NOMO-1 treated with DMSO at 0.1 percent for 48 hours (cell line): ENCODE measurements around the gene ATP5MG.
A peak's percentile ranks its signal among the peaks of the same experiment; 100 is the strongest.
"Not testable (repeated sequence)": the region's sequence is repeated elsewhere in the genome, so short reads cannot be mapped to it uniquely, and the experiment has no call there.

Source experiments
- DNase-seq: peaks from one replicate; lab custom pipeline; 2025; ENCODE audit not compliant: unreplicated experiment; lab: John Stamatoyannopoulos, UW

ATP5MG gene

GRCh38 chr11:118406599-118407166 lies 5.3 kb downstream of the ATP5MG start:
- DNase-seq = no peak

- DNase-seq = no peak
Measured at GRCh38 chr11:118410055-118410745, 8.8 kb downstream of the ATP5MG start.

DNA sequence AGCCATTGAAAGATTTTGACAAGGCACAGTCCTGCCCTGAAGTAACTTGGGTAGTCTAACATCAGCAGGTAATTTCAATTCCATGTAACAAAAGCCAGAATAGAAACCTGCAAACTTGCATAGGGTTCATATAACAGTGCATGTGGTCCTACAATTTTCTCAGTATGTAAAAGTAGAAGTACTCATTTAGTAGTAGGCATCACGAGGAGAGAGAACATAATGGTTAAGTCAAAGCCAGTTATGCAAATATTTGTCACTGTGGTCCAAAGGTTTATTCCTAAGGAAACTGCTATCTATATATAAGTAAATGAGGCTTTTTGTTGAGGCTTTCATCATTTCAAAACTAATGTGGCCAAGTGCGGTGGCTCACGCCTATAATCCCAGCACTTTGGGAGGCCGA lies 10.1 kb downstream of the ATP5MG start:
- DNase-seq = no peak

- DNase-seq = no peak
Measured at GRCh38 chr11:118412921-118413320, 11.5 kb downstream of the ATP5MG start.

GRCh38 chr11:118415062-118415738 lies 13.8 kb downstream of the ATP5MG start:
- DNase-seq = no peak

DNA sequence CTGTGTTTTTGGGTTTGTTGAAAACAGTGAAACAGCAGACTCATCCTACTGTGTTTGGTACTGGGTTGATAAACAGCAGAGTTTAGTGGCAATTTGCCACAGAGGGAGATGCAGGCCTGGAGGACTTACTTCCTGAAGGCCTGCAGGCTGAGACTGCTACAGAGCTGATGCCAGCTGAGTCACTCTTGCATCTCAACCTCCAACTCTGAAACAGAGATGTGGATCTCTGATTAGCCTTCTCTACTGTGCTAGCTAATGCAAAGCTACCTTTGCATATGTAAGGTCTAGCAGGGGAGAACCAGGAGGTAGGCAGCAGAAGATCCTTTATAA lies 14.3 kb downstream of the ATP5MG start:
- no peak for DNase-seq

GRCh38 chr11:118416900-118417299 lies 15.5 kb downstream of the ATP5MG start:
- DNase-seq = not testable (repeated sequence)

DNA sequence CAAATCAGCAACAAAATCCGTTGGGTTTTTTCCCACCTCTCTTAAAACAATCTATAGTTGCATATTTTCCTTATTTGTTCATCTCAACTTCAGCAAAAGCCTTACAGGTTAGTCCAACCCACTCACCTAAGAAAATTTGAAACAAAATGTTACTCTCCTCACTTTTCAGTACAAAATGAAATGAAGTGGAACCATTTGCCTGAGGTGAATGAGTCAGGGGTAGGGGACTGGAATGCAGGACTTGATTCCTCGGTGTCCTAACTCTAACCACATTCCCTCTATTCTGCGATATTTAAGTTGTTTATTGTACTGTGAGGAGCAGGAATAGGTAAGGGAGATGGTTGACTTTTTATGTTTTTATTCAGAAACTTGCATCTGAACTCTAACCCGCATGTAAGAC lies 16.4 kb downstream of the ATP5MG start:
- no peak for DNase-seq

GRCh38 chr11:118418766-118419165 lies 17.4 kb downstream of the ATP5MG start:
- DNase-seq = no peak

- no peak for DNase-seq
Measured at GRCh38 chr11:118427707-118428106, 26.3 kb downstream of the ATP5MG start.

- no peak for DNase-seq
Measured at GRCh38 chr11:118430956-118431355, 29.6 kb downstream of the ATP5MG start.

DNA sequence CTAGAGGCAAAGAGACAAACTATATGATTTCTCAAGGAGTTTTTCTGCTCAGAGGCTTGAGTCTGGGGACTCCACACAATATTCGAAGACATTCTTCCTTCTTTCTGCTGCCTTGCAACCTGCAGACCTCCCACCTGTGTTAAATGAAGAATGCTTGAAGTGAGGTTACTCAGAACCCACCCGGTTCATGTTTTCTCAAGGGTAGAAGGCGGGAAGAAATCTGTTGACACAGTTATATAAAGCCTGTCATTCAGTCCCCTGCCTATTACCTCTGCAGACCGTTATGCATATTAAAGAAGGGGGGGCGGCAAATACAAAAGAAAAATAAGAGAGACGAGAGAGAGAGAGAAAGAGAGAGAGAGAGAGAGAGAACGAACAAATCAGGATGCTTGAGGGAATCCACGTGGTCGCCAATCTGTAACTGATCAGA lies 32.7 kb downstream of the ATP5MG start:
- no peak for DNase-seq

DNA sequence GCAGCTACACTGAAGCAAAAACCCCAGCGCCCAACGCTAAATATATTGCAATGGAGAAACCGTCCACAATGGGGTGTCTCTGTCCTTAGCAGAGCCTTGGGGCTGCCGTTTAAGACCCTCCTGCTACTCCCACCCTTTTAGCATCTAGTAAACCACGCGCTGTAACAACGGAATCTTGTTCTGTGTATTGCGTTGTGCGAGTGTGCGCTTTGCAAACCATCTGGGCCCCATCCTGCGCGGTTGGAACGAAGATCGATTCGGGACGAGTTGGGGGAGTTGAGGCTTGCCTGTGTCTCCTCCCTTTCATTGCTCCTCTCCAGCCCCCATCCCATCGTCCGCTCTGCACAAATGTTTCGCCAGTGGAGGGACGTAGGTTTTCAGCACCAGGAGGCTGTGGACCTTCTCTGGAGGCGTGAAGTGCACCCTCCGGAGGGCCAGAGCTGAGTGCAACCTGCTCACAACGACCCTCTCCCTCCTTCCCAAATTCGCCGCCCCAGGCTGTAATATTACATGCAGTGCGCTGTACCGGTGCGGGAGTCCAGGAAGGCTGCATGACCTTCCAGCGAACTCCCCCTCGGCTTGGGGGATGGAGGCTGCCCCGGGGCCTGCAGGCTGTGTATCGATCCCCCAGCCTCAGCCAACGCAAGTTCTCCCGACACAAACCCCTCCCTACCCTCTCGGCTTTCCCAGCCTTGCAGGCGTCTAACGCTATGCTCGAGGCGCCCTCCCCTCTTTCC lies 33.3 kb downstream of the ATP5MG start:
- DNase-seq = peak; percentile 16

DNA sequence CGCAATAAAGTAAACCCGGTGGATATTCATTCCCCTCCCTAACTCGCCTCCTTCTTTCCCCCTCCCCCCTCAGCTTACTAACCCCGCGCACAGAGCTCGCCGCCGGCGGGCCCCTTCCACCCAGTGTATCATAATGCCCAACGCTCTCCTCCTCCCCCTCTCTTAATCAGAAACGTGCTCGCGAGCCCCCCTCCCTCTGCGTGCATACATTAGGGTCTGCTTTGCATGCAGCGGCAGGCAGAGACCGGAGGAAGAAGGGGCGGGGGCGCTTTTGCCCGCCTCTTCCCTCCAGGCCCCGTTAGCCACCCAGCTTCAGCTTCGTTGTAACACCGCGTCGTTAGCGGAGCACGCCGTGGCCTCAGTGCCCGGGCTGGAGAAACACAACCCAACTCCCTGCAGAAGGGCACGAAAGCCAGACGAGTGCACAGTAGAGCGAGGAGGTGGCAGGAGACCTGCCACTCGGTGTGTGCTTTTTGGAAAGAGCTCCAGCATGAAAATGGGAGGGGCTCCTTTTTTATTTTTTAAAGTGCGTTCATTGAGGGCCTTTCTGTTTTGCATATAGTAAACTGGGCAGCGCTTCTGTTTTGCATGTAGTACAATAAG lies 34.0 kb downstream of the ATP5MG start:
- peak; percentile 52 for DNase-seq

DNA sequence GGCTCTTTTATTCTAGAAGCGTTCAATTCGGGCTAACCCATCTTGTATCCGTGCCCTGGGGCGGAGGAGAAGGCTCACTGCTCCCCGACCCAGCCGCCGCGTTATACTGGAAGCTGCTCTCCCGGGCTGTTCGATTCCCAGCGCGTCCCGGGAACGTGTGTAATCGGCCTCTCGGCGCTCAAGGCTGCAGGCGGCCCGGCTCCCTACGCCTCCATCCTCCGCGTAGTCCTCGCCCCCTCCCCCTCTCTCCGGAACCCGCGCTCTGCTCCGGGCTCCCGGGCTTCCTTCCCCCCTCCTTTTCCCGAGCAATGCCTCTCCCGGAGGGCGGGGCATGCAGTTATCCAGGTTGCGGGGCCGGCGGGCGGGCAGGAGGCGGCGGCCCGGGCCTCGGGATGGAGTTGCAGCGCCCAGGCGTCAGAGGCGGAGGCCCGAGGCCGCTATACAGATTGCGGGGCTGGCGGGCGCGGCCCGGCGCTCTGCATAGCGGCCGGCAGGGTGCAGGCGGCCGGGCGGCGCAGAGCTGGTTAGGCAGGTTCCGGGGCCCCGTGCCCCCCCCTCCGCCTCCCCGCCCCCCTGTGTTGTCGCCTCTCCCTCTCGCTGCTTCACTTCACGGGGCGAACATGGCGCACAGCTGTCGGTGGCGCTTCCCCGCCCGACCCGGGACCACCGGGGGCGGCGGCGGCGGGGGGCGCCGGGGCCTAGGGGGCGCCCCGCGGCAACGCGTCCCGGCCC lies 34.7 kb downstream of the ATP5MG start, which contains the start of gene KMT2A:
KMT2A (plus strand) TSS at position 600 of the 732 bp plus-strand sequence; CDS start at position 621, 21 bp downstream.
- peak; percentile 87 for DNase-seq

DNA sequence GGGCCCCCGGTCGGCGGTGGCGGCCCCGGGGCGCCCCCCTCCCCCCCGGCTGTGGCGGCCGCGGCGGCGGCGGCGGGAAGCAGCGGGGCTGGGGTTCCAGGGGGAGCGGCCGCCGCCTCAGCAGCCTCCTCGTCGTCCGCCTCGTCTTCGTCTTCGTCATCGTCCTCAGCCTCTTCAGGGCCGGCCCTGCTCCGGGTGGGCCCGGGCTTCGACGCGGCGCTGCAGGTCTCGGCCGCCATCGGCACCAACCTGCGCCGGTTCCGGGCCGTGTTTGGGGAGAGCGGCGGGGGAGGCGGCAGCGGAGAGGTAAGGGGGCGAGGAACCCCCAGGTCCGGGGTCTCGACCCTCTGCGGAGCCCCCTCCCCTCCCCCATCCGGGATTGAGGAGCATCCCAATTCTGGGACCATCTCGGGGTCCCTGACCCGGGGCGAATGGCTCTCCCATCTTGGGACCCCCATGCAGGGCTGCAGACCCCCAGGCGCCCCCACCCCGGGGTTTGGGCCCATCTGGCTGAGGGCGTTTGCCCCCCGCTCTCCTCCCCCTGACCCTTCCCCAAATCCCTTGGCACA lies 35.3 kb downstream of the ATP5MG start:
- DNase-seq = no peak

- no peak for DNase-seq
Measured at GRCh38 chr11:118437208-118438125, 36.1 kb downstream of the ATP5MG start.

GRCh38 chr11:118438314-118438931 lies 37.0 kb downstream of the ATP5MG start:
- DNase-seq = peak; percentile 8

GRCh38 chr11:118439646-118440045 lies 38.2 kb downstream of the ATP5MG start:
- DNase-seq = no peak
